ENCODE measurements around the gene CDH22.

Gene CDH22

DNA sequence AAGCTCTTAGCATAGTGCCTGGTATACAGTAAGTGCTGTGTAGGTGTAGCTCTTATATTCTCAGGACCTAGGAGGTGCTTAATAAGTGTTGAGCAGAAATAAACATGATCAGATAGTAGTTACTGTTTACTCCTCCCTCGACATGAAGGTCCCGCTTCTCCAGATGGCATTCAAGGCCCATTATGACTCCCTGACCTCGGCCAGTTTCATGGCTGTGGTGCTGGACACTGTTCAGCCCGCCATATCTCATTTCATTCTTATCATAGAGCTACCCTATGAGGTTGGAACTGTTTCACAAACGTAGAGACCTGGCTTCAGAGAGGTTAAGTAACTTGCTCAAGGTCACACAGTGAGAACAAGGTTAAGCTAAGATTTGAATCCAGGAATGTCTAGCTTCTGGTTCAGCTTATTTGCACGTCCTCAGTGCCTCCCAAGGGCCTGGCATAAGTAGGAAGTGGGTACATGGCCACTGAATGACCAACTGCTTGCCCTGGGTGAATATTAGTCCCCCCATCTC is 151.2 kb downstream of the CDH22 start:
- TF ChIP-seq, protein P1, sequence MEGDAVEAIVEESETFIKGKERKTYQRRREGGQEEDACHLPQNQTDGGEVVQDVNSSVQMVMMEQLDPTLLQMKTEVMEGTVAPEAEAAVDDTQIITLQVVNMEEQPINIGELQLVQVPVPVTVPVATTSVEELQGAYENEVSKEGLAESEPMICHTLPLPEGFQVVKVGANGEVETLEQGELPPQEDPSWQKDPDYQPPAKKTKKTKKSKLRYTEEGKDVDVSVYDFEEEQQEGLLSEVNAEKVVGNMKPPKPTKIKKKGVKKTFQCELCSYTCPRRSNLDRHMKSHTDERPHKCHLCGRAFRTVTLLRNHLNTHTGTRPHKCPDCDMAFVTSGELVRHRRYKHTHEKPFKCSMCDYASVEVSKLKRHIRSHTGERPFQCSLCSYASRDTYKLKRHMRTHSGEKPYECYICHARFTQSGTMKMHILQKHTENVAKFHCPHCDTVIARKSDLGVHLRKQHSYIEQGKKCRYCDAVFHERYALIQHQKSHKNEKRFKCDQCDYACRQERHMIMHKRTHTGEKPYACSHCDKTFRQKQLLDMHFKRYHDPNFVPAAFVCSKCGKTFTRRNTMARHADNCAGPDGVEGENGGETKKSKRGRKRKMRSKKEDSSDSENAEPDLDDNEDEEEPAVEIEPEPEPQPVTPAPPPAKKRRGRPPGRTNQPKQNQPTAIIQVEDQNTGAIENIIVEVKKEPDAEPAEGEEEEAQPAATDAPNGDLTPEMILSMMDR (IDR thresholded peaks at IDR 0.05; ENCODE audit: low read depth, low read length): no peak
- no peak for DNase-seq
- H3K4me3 ChIP-seq (ENCODE audit: low read depth, low read length): no peak overlapping the region
- H3K27me3 ChIP-seq (ENCODE audit: insufficient read depth, low read depth, severe bottlenecking): no peaks in the 10 kb centered on the region
- no peaks in the 10 kb centered on the region for H3K36me3 ChIP-seq
- H3K9me3 ChIP-seq (ENCODE audit: severe bottlenecking): no peaks in the 10 kb centered on the region
- H3K27ac ChIP-seq: no peak overlapping the region

DNA sequence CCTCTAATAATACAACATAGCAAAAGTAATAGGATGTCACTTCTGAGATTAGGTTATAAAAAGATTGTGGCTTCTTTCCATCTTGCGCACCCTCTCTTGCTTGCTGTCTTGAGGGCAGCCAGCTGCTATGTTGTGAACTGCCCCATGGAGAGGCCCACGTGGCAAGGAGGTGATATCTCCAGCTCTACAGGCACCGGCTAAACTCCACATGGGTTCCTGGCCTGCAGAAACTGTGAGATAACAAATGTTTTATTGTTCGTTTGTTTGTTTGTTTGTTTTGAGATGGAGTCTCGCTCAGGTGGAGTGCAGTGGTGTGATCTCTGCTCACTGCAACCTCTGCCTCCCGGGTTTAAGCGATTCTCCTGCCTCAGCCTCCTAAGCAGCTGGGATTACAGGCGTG is 152.2 kb downstream of the CDH22 start:
- Histone ChIP-seq H3K27me3 (ENCODE audit: insufficient read depth, low read depth, severe bottlenecking) (no peaks in the 10 kb centered on the region), H3K27ac (no peak overlapping the region), H3K36me3 (no peaks in the 10 kb centered on the region), H3K4me3 (ENCODE audit: low read depth, low read length) (no peak overlapping the region), H3K9me3 (ENCODE audit: severe bottlenecking) (no peaks in the 10 kb centered on the region)
- no peak for DNase-seq
- TF ChIP-seq, protein P1 (IDR thresholded peaks at IDR 0.05; ENCODE audit: low read depth, low read length): no peak

DNA sequence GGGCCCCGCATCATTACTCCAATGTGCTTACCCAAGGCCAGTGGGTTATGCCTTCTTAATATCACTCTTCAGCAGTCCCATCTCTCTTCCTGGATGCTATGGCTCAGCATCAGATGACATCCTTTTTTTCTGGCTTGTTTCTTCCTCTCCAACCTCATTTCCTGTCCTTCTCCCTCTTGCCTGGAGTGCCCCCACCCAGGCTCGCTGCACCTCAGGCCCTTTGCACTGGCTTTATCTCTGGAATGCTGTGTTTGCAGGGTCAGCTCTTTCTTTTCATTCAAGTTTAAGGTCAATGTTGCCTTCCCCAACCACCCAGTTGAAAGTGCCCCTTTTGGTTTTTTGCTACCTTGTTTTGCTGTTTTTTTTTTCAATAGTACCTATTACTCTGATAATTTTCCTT is 153.5 kb downstream of the CDH22 start:
- TF ChIP-seq, protein P1 (IDR thresholded peaks at IDR 0.05; ENCODE audit: low read depth, low read length): no peak
- H3K9me3 ChIP-seq (ENCODE audit: severe bottlenecking): no peaks in the 10 kb centered on the region
- DNase-seq: no peak
- H3K36me3 ChIP-seq: no peaks in the 10 kb centered on the region
- no peak overlapping the region for H3K27ac ChIP-seq
- no peaks in the 10 kb centered on the region for H3K27me3 ChIP-seq (ENCODE audit: insufficient read depth, low read depth, severe bottlenecking)
- H3K4me3 ChIP-seq (ENCODE audit: low read depth, low read length): no peak overlapping the region

DNA sequence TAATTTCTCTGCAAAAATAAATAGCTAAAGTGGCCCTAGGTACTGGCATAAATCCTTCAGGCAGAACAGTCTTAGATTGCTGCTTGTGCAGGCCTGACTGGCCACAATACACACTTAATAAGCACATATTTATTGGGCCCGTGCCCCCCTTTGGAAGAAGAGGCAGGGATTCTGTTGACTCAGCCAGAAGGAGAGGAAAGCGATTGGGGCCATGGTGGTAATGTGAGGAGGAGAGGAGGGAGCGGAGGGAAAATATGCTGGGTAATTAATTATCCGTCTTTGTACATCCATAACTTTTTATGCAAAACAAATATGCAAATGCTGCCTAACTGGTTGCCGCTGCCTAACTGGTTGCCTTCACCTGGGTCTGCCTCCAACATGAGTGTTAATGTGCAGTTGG is 154.0 kb downstream of the CDH22 start:
- no peak overlapping the region for H3K27ac ChIP-seq
- DNase-seq: no peak
- no peaks in the 10 kb centered on the region for H3K9me3 ChIP-seq (ENCODE audit: severe bottlenecking)
- no peaks in the 10 kb centered on the region for H3K36me3 ChIP-seq
- no peak overlapping the region for H3K4me3 ChIP-seq (ENCODE audit: low read depth, low read length)
- TF ChIP-seq, protein P1 (IDR thresholded peaks at IDR 0.05; ENCODE audit: low read depth, low read length): no peak
- H3K27me3 ChIP-seq (ENCODE audit: insufficient read depth, low read depth, severe bottlenecking): no peaks in the 10 kb centered on the region

DNA sequence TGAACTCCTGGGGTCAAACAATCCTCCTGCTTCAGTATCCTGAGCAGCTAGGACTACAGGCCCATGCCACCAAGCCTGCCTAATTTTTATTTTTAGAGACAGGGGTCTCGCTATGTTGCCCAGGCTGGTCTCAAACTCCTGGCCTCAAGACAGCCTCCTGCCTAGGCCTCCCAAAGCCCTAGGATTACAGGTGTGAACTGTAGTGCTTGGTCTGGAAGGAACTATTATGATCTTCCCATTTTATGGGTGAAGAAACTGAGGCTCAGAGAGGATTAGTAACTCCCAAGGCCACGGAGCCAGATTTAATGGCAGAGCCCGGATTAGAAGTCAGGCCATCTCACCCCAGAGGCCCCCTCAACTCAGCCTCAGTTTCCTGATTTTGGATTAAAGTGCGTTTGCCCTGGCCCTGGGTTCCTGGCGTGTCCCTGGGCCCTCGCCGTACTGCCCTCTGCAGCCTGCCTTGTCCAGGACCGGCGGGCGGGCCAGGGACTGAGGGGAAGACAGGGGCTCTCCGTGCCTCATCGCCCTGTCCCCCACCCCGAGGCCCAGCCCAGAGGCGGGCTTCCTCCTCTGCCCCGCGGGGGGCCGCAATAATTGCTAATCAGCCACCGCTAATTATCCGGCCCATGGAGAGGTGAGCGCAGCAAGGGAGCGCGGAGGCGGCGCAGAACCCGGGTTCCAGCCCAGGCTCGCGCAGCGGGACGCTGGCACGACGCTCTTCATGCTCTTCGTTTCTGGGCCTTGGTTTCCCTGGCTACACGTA is 155.3 kb downstream of the CDH22 start:
- no peaks in the 10 kb centered on the region for H3K27me3 ChIP-seq (ENCODE audit: insufficient read depth, low read depth, severe bottlenecking)
- DNase-seq: no peak
- TF ChIP-seq, protein P1 (IDR thresholded peaks at IDR 0.05; ENCODE audit: low read depth, low read length): no peak
- H3K4me3 ChIP-seq (ENCODE audit: low read depth, low read length): no peak overlapping the region
- H3K36me3 ChIP-seq: no peaks in the 10 kb centered on the region
- no peak overlapping the region for H3K27ac ChIP-seq
- H3K9me3 ChIP-seq (ENCODE audit: severe bottlenecking): no peaks in the 10 kb centered on the region

DNA sequence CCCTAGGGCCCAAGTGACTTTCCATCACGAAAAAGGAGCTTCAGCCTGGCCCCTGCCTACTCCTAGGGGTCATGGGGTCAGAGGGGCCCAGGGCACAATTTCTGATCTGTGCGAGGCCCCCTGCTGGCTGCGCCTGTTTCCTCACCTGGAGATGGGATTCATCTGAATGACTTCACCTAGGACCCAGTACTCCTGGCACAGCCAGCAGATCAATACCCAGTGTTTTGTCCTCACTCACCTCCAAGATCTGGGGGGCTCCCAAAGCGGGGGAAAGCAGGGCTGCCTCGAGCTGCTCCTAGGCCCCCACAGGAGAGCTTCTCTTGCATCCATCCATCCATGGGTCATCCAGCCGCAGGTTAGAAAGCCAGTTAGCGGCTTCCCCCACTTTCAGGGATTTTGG is 156.4 kb downstream of the CDH22 start:
- H3K9me3 ChIP-seq (ENCODE audit: severe bottlenecking): no peaks in the 10 kb centered on the region
- H3K4me3 ChIP-seq (ENCODE audit: low read depth, low read length): no peak overlapping the region
- no peaks in the 10 kb centered on the region for H3K36me3 ChIP-seq
- no peaks in the 10 kb centered on the region for H3K27me3 ChIP-seq (ENCODE audit: insufficient read depth, low read depth, severe bottlenecking)
- peak; percentile 50 for DNase-seq
- H3K27ac ChIP-seq: no peak overlapping the region
- TF ChIP-seq, protein P1 (IDR thresholded peaks at IDR 0.05; ENCODE audit: low read depth, low read length): peak; percentile 73

All from WERI-Rb-1 (cell line).